A172 (cell line): ENCODE results near the gene RRP15. TPM values are rescaled to one million over a fixed set of nuclear protein-coding genes. Genes with fewer than 3 reads are reported as not detected.

Source experiments
- DNase-seq: peaks from one replicate; pipeline ENCODE4 v3.0.0-alpha.2; 2015; ENCODE audit warnings: low spot score
- total RNA-seq: library from RNA; depleted of rRNA; stranded (reverse); fragments of >200 nt; shearing (Covaris generic); gene quantifications from 2 replicates; pipeline ENCODE4 v1.2.3, GENCODE V29; 2014

Gene RRP15
- total RNA-seq, 1 experiment from 2014 or later: 26.2 TPM

DNA sequence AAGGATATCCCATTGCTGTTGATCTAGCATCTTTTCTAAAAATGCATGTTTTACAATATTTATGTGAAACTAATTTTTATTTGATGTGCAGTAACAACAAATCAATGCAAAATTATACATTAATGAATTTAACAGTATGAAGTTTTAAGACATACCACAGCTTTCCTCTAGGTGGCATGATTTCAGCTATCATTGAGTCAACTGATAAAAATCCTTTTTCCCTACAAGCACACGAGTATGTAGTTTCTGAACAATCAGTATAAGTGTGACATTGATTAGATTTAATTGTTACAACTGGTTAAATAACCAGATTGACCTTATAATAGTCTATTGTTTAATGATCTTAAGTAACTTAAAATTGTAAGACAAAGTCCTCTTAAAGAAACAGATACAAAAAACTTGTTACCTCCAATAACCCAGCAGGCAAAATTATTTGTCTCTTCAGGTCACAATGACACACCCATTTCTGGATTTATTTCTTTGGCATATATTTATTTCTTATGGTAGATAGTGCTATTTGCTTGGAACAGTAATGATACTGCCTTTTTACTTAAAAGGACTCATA, 54.3 kb downstream of the RRP15 start:
- peak; percentile 52 for DNase-seq

DNA sequence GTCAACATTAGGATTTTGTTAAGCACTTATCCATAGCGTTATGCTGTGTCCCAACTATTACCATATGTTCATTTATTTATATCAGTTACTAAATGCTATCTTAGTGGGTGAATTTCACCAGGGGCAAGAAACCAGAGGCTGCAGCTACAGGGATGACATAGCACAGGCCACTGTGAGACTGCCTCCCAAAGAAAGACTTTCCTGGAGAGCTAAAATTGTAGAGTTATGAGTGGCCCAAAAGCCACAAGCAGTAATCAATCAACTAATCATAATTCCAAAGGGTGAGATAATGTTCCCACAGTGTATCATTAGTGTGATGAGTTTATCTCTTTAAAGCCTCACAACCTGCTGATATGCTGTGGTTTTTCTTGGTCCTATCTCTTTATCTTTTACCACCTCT, 56.2 kb downstream of the RRP15 start:
- peak; percentile 56 for DNase-seq

DNA sequence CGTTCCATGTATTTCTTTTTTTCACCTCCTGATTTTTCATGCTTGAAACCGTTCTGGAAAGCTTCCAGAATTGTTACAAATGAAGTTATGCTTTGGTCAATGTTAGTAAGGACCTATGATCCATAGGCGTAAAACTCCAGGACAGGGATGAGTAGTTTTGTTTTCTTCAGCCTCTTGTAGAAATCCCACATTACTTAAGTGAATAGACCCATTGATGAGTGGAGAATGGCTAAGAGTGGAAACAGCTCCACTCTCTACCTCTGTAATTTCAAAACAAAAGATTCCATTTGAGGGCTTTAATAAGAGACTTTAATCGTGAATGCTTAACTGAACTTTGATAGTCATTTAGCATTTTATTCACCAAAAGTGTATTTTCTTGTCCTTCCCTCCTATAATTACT, 57.0 kb downstream of the RRP15 start:
- DNase-seq: no peak

DNA sequence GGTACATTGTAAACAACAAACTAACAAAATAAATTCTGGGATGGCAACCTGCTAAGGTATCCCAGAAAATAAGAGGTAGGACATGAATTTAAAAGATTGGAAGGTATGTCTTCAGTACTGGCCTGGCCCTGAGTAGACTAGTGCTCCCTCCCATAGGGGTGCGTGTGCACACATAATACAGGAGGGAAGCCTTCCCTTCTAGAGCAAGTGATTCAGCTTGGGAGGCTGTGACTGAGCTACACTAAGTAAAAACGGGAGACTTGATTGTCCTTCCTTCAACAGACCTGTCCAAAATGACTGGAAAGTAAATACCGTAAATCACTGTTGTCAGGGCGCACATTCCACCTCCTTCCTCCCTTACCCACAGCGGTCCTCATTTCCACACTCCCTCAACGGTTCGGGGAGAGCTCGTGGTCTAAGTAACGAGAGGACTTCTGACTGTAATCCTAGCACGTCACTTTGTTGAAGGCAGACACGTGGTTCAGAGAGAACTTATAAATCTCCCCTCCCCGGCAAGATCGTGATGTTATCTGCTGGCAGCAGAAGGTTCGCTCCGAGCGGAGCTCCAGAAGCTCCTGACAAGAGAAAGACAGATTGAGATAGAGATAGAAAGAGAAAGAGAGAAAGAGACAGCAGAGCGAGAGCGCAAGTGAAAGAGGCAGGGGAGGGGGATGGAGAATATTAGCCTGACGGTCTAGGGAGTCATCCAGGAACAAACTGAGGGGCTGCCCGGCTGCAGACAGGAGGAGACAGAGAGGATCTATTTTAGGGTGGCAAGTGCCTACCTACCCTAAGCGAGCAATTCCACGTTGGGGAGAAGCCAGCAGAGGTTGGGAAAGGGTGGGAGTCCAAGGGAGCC, 60.0 kb downstream of the RRP15 start, which contains the start of gene TGFB2:
TSS of gene TGFB2 (plus strand) at position 523 of the 859 bp plus-strand sequence. CDS start 1,366 bp downstream, outside the sequence.
- DNase-seq: peak; percentile 94

DNA sequence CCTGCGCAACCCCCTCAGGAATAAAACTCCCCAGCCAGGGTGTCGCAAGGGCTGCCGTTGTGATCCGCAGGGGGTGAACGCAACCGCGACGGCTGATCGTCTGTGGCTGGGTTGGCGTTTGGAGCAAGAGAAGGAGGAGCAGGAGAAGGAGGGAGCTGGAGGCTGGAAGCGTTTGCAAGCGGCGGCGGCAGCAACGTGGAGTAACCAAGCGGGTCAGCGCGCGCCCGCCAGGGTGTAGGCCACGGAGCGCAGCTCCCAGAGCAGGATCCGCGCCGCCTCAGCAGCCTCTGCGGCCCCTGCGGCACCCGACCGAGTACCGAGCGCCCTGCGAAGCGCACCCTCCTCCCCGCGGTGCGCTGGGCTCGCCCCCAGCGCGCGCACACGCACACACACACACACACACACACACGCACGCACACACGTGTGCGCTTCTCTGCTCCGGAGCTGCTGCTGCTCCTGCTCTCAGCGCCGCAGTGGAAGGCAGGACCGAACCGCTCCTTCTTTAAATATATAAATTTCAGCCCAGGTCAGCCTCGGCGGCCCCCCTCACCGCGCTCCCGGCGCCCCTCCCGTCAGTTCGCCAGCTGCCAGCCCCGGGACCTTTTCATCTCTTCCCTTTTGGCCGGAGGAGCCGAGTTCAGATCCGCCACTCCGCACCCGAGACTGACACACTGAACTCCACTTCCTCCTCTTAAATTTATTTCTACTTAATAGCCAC, 60.7 kb downstream of the RRP15 start:
- DNase-seq: peak; percentile 53

DNA sequence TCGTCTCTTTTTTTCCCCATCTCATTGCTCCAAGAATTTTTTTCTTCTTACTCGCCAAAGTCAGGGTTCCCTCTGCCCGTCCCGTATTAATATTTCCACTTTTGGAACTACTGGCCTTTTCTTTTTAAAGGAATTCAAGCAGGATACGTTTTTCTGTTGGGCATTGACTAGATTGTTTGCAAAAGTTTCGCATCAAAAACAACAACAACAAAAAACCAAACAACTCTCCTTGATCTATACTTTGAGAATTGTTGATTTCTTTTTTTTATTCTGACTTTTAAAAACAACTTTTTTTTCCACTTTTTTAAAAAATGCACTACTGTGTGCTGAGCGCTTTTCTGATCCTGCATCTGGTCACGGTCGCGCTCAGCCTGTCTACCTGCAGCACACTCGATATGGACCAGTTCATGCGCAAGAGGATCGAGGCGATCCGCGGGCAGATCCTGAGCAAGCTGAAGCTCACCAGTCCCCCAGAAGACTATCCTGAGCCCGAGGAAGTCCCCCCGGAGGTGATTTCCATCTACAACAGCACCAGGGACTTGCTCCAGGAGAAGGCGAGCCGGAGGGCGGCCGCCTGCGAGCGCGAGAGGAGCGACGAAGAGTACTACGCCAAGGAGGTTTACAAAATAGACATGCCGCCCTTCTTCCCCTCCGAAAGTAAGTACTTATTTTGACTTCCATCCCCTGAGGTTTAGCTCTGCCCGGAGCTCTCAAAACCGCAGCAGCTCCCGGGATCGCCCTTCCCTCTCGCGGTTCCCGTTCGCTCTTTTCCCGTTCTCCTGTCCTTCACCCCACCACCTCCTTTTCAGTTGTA, 61.5 kb downstream of the RRP15 start:
- peak; percentile 31 for DNase-seq

DNA sequence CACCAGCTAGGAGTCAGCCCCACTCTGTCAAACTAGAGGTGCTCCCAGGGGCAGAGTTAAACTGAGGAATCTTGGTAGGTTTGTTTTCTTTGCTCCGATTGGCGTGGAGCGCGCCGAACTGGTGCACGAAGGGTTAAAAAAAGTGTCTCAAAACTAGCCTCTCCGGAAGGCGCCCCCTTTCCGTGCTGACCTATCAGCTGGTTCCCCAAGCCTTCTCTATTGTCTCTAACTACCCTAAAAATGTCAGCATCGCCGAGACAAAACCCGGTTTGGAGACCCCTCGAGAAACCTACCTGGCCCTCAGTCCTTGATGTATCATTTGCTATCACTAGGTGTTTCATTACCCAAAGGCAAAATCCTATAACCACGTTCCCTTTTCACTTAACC, 62.2 kb downstream of the RRP15 start:
- DNase-seq: peak; percentile 48

DNA sequence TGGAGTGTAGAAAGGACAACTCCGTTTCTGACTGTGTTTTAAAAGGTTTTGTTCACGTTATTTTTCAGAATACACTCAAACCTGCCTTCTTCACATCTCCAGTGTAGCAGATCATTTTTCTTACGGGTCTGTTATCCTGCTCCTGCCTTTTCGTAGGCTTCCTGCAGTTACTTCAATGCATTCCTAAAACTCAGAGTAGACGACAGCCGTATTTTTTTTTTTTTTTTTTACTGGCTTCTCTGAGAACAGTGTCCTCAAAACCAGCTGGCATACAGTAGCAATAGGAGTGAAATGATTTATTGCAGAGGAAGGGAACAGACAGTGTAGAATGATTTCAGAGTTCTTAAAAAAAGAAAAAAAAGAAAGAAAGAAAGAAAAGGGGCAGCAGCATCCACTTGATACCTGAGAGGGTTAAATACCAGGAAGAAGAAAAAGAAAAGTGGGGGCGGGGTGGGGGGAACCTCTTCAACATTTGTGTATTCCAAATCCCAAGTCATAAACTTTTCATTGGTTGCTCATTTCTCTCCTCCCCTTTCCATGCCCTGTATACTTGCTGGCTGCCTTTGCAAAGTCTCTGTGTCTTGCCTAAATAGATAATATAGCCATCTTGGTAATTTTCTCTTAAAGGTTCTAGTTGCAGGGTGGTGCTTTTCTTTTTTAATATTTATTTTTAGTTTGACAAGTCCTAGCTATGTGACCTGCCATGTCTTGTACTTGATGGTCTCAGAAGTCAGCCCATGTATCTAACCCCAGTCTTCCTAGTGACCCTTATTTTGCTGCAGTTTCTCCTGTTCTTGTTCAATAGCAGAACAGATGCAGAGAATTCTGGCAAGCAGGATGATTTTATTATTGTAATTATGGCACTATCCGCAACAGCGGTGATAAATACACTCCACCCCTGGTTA, 62.9 kb downstream of the RRP15 start:
- DNase-seq: peak; percentile 93

DNA sequence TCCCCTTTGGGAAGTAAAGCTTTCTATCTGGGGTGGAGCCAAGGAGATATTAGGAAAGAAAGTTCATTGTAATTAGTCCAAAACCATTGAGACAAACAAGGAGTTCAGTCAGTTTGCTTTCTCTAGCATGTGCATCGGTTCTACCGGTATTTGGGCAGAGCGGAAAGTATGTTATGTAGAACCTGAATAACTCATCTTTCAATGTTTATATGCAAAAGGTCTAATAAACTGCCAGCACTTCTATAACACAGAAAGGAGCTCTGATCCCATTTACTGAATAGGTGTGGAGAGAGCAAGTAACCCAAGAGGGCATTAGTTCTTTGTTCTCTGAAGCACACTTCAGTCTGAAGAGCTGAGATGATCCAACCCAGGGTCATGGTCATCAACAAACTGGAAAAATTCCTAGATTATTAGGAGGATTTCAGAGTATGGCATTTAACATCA, 63.6 kb downstream of the RRP15 start:
- peak; percentile 42 for DNase-seq

DNA sequence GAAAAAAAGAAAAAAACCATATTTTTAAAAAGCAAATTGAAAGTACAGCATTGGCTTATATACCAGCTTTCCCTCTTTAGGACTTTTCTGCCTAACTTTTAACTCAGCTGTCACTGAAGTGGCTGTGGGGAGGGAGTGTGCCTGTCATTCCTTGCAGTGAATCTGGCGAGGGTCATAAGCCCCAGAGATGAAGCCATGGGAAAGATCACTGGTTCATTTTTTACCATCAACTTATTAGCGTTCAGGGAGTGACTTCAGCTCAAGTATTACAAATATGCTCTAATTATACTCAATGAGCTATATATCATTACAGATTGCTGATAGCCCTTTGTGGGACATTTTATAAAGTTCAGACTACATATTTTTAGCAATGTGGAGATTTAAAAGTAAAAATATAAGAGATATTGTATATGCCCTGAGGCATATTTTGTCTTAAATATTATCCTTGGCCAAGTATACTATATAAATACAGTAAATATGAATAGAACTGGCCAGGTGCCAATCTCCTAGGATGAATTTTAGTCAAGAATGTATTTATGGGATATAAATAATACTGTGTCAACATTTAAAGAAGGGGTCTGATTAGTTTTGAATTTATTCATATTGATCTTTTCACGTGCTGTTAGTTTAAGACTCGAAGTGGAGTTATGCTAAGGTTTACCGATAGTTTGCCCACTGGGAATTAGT, 64.4 kb downstream of the RRP15 start:
- DNase-seq: peak; percentile 33

DNA sequence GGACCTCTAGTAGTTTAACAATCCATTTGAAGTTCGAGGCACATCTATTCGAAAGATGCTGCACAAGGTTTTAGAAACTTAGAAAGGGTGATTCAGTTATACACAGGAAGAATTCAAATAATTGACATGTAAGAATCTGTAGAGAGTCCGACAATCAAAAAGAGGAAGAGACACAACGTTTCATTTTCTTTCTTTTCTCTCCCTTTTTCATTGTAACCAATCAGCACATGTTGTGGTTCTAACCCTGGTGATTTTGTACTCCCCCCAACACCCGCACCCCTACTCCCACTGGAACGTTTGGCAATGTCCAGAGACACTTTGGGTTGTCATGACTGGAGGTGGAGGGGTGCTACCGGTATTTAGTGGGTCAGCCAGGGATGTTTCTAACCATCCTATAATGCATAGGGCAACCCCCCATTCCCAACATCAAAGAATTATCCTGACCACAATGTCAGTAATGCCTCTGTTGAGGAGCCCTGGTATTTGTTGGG, 65.0 kb downstream of the RRP15 start:
- DNase-seq: peak; percentile 46

DNA sequence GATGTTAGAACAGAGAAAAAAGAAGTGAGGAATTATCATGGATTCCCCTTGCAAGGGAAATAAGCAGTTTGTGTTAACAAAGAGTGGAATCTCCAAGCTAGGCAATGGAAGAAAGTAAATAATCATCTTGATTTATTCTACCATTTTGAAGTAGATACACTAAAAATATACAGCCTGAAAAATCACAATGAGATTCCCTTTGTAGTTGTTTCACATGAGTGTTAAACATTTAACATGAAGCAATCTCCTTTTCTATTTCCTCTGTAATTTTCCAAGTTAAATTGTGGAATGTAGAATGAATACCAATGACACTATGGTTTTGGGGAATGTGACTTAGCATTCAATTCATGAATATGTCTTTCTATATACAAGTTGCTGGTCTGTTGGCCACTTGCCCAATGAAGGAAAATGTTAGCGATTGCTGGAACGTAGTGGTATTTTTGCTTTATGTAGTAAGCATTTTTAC, 65.7 kb downstream of the RRP15 start:
- peak; percentile 47 for DNase-seq

DNA sequence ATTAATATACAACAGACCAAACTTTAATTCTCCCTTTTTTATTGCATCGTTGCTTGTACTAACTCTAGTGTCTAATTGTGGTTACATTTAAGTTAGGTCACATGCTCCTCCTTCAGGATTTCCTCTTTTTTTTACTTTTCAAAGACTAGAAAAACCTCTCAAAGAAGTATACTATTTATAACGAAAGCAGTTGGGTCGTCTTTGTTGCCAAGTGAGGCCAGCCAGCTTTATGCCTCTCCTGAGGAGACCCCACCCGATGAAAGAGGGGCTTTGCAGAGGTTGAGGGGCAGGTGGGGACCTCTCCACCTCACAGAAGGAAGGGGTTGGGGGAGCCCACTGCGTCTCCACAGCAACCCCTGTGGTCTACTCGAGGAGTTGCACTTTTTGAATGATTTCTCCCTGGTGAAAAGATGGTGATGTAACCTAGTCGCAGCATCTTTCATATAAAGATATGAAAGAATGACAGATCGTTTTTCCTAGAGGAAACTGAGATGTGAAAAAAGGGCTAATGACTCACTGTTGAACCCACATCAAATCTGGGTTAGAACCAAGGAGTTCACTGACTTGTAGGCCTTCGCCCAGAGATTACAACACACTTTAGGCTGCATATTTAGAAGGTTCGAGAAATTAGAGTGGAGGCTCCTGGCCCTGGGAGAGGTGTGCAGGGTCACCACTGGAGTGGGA, 66.4 kb downstream of the RRP15 start:
- DNase-seq: peak; percentile 82

DNA sequence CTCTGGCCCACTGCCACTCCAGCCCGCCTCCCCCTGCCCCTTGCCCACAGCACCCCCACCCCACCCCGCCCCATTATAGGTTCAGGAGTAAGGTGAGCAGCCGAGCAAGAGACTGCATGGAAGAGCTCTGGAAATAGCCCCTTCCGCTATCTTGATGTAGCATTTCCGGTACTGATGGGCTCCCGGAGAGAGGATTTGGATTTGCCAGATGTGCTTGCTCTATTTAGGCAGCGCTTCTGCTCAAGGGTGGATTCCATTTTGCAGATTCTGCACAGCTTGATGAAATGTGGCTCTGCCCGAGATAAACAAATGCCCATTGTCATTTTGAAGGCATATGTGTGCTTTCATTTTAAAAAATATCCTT, 67.0 kb downstream of the RRP15 start:
- DNase-seq: no peak

DNA sequence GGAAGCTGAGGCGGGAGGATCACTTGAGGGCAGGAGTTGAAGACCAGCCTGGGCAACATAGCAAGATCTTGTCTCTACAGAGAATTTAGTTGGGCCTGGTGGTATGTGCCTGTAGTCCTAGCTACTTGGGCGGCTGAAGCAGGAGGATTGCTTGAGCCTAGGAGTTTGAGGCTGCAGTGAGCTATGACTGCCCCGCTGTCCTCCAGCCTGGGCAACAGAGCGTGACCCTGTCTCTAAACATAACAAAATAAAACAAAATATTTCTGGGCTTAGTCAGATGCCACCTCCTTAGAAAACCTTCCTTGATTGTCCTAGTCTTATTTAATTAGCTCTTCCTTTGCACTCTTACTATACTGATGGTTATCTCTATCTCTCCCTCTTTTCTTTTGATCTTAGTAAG, 68.6 kb downstream of the RRP15 start:
- no peak for DNase-seq

DNA sequence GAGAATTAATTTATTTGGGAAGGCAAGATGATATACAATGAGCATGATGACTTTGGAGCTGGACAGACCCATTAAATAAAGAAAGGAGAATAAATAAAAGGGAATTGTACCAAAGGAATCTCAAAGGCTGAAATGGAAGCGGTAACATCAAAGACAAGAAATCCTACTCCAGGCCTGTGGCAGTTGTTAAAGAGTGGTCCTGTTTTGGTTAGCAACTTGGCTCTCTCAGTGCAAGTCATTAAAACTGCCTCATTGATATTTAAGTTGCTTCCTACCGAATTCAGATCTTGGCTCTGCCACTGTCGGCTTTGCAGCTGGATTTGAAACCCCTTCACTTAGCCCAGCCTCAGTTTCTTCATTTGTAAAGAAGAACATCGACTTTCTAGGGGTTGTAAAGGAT, 70.2 kb downstream of the RRP15 start:
- no peak for DNase-seq

DNA sequence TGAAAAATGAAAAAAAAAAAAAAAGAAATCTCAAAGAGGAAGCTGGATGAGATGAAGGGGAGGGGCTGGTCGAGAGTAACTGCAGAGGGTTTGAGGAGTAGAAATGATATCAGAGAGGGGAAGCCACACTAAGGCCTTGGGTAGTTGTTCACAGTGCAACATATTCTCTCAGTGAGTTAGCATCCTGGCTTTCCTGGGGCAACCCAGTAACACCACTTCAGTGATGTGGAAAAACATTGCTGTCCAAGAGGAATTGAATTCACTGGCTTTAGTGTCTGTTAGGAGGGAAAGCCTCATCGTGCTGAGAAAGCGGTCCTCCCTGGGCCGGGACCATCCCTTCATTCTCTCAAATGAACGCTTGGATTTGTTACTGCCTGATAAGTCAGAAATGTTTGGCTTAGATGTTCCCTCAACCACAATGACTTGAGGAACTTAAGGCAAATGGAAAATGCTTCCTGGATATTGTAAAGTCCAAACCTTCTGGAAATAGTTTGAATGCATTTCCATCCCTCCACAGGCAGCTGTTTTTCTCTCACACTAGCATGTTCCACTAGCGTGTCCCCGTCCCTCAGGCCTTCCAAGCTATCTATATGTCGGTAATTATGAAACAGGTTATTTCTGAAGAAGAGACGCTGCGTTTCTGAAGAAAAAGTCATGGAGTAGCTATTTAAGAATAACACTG, 72.3 kb downstream of the RRP15 start:
- no peak for DNase-seq

DNA sequence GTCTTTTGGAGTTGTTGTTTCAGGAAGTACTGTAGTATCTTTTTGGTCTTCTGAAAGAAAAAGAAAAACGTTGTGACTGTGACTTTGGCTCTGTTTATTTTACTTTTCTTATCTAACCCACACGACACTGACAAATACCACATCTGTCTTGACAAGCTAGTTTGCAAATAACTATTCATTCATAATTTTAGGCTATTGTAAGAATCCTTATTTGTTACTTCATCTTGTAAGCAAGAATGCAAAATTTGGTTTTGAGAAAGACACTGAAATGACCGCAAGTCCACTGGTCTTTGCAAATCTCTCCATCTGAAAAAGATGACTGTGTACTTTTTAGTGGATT, 72.8 kb downstream of the RRP15 start:
- no peak for DNase-seq
